Chondrocyte (in vitro differentiated cells): ENCODE results near the gene EPHB6. TPM values are rescaled to one million over a fixed set of nuclear protein-coding genes. Genes with fewer than 3 reads are reported as not detected.

ENCODE experiments used
- DNase-seq: peaks from one replicate; pipeline ENCODE4 v3.0.0; 2021; ENCODE audit warnings: mixed read lengths, low spot score
- H3K27ac Mint-ChIP-seq: one replicate; pipeline ENCODE4 v1.8.0; 2021; ENCODE audit warnings: mild to moderate bottlenecking, moderate library complexity, mixed read lengths; ENCODE audit not compliant: unreplicated experiment
- H3K27me3 Mint-ChIP-seq: 2 replicates; pipeline ENCODE4 v1.8.0; 2021; ENCODE audit warnings: low read depth, mixed read lengths
- H3K36me3 Mint-ChIP-seq: 2 replicates; pipeline ENCODE4 v1.8.0; 2021; ENCODE audit warnings: low read depth, mixed read lengths
- H3K4me1 Mint-ChIP-seq: 2 replicates; pipeline ENCODE4 v1.8.0; 2021; ENCODE audit warnings: low read depth, mild to moderate bottlenecking, mixed read lengths
- H3K4me3 Mint-ChIP-seq: one replicate; pipeline ENCODE4 v1.8.0; 2021; ENCODE audit warnings: mild to moderate bottlenecking, moderate library complexity, mixed read lengths; ENCODE audit not compliant: unreplicated experiment
- H3K9me3 Mint-ChIP-seq: 2 replicates; pipeline ENCODE4 v1.8.0; 2021; ENCODE audit warnings: low read depth, mixed read lengths
- total RNA-seq: library from RNA; stranded (reverse); gene quantifications from 3 replicates; pipeline ENCODE4 v1.2.1, GENCODE V29; 2021
- TF ChIP-seq, protein P1 (sequence below): fragments of 200-600 bp; sonication (generic); IDR thresholded peaks from 2 replicates; pipeline ENCODE4 v1.5.0; 2021; ENCODE audit warnings: antibody characterized with exemption, mild to moderate bottlenecking, moderate library complexity

Gene EPHB6
- total RNA-seq, 1 donor from 2014 or later: 0.22 TPM

GRCh38 chr7:142881586-142882337, 26.9 kb downstream of the EPHB6 start:
- Mint-ChIP-seq H3K27ac (no peak overlapping the region), H3K9me3 (no peaks in the 10 kb centered on the region), H3K27me3 (peaks cover 31% of the 10 kb centered on the region), H3K4me3 (no peak overlapping the region), H3K36me3 (no peaks in the 10 kb centered on the region), H3K4me1 (no peaks in the 10 kb centered on the region)
- TF ChIP-seq, protein P1, sequence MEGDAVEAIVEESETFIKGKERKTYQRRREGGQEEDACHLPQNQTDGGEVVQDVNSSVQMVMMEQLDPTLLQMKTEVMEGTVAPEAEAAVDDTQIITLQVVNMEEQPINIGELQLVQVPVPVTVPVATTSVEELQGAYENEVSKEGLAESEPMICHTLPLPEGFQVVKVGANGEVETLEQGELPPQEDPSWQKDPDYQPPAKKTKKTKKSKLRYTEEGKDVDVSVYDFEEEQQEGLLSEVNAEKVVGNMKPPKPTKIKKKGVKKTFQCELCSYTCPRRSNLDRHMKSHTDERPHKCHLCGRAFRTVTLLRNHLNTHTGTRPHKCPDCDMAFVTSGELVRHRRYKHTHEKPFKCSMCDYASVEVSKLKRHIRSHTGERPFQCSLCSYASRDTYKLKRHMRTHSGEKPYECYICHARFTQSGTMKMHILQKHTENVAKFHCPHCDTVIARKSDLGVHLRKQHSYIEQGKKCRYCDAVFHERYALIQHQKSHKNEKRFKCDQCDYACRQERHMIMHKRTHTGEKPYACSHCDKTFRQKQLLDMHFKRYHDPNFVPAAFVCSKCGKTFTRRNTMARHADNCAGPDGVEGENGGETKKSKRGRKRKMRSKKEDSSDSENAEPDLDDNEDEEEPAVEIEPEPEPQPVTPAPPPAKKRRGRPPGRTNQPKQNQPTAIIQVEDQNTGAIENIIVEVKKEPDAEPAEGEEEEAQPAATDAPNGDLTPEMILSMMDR: no peak
- no peak for DNase-seq

- H3K9me3 Mint-ChIP-seq: no peaks in the 10 kb centered on the region
- H3K36me3 Mint-ChIP-seq: no peaks in the 10 kb centered on the region
- TF ChIP-seq, protein P1: no peak
- peaks cover 32% of the 10 kb centered on the region for H3K27me3 Mint-ChIP-seq
- H3K4me3 Mint-ChIP-seq: no peak overlapping the region
- DNase-seq: no peak
- H3K27ac Mint-ChIP-seq: no peak overlapping the region
- no peaks in the 10 kb centered on the region for H3K4me1 Mint-ChIP-seq
Measured at GRCh38 chr7:142882338-142882678, 27.4 kb downstream of the EPHB6 start.

- Mint-ChIP-seq H3K36me3 (no peaks in the 10 kb centered on the region), H3K4me1 (no peaks in the 10 kb centered on the region), H3K4me3 (no peak overlapping the region), H3K9me3 (no peaks in the 10 kb centered on the region), H3K27ac (no peak overlapping the region), H3K27me3 (peaks cover 31% of the 10 kb centered on the region)
- TF ChIP-seq, protein P1: no peak
- DNase-seq: no peak
Measured at GRCh38 chr7:142883145-142883544, 28.3 kb downstream of the EPHB6 start.

DNA sequence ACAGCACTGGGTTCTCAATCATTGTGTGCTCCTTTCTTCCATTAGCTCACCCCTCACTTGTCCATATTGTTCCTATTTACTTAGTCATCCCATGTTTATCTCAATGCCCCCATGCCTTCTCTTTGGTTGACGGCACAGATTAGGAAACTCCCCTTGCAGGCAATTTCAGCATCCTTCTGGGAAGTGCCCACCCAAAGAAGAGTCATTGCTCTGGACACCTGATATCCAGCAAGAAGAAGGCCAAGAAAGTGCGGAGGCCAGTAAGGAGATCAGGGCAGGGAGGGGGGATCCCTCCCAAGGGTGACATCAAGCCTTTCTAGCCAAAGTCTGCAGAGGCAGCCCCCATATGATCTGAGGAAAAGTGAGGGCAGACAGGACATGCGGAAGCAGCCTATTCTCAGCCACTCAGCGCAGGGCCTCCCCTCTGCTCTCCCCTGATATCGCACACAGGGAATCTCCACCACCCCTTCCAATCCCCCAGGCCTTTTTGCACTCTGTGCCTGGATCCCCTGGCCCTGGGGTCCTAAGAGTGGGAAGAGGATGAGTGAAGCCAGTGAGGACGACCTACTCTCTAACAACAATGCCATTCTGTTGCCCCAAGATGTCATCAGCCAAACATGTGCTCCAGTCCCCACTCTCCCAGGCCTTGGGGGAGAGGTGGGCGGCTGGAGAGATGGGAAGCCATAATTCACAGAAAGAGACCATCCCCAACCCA, 28.9 kb downstream of the EPHB6 start:
- H3K4me3 Mint-ChIP-seq: no peak overlapping the region
- H3K27me3 Mint-ChIP-seq: peaks cover 31% of the 10 kb centered on the region
- no peak overlapping the region for H3K27ac Mint-ChIP-seq
- peak; percentile 43 for DNase-seq
- no peaks in the 10 kb centered on the region for H3K36me3 Mint-ChIP-seq
- no peaks in the 10 kb centered on the region for H3K4me1 Mint-ChIP-seq
- TF ChIP-seq, protein P1: no peak
- no peaks in the 10 kb centered on the region for H3K9me3 Mint-ChIP-seq

DNA sequence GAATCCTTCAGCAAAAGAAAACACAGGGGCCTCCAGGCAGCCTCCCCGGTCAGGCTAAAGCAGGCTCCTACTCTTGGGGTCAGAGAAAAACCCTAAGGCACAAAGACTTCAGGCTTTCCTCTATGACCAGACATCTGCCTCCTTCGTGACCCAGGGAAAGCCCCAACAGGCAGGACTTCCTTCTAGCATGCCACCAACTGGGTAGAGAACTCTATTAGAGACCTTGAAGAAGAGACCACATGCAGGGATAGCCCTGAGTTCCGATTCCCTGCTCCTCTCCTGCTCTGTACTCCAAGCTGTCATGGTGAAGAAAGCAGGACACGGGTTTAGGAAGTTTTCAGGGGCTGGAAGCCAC, 29.4 kb downstream of the EPHB6 start:
- no peaks in the 10 kb centered on the region for H3K4me1 Mint-ChIP-seq
- TF ChIP-seq, protein P1: no peak
- peaks cover 29% of the 10 kb centered on the region for H3K27me3 Mint-ChIP-seq

More for the DNA sequence above, 29.4 kb downstream of the EPHB6 start:
- Mint-ChIP-seq H3K27ac (no peak overlapping the region), H3K9me3 (no peaks in the 10 kb centered on the region), H3K36me3 (no peaks in the 10 kb centered on the region), H3K4me3 (no peak overlapping the region)
- DNase-seq: no peak
